ENCODE measurements around the gene KYNU.

- TF ChIP-seq POLR2A (IDR thresholded peaks at IDR 0.05), result no peak
- TF ChIP-seq CTCF (IDR thresholded peaks at IDR 0.05), result no peak
Measured at GRCh38 chr2:142920571-142920970, 43.1 kb downstream of the KYNU start.
